Dendritic cell treated with granulocyte-macrophage colony-stimulating factor and Interleukin-4, amounts not matched to agents 40 ng/mL and 50 ng/mL, for 4 days (primary cell): ENCODE data around the gene HEPN1.

ENCODE experiments used
- H3K27ac Mint-ChIP-seq: one replicate; pipeline ENCODE4 v1.8.0; 2022; ENCODE audit warnings: mild to moderate bottlenecking, mixed read lengths
- H3K27me3 Mint-ChIP-seq: one replicate; pipeline ENCODE4 v1.8.0; 2022; ENCODE audit warnings: mild to moderate bottlenecking, mixed read lengths
- H3K36me3 Mint-ChIP-seq: one replicate; pipeline ENCODE4 v1.8.0; 2022; ENCODE audit warnings: low read depth, mixed read lengths
- H3K4me1 Mint-ChIP-seq: one replicate; pipeline ENCODE4 v1.8.0; 2022; ENCODE audit warnings: low read depth, mixed read lengths
- H3K4me3 Mint-ChIP-seq: one replicate; pipeline ENCODE4 v1.8.0; 2022; ENCODE audit warnings: mild to moderate bottlenecking, moderate library complexity, mixed read lengths
- H3K9me3 Mint-ChIP-seq: one replicate; pipeline ENCODE4 v1.8.0; 2022; ENCODE audit warnings: mixed read lengths
- intact Hi-C: fragments of 100-400 bp; cut with micrococcal nuclease; formaldehyde crosslinking; loops from one replicate; pipeline ENCODE4 v1.15.0; 2022

HEPN1 gene

GRCh38 chr11:124878759-124879492 lies 40.1 kb upstream of the HEPN1 start:
- Mint-ChIP-seq H3K36me3 (no peaks in the 10 kb centered on the region), H3K9me3 (no peaks in the 10 kb centered on the region), H3K27ac (no peak overlapping the region), H3K4me1 (peaks cover 57% of the 10 kb centered on the region), H3K4me3 (no peak overlapping the region), H3K27me3 (peaks cover 43% of the 10 kb centered on the region)
- intact Hi-C loops: loop anchor here (5.0 kb wide), 1 partner anchor 73 kb away; the partner anchor contains the start of gene CCDC15

- intact Hi-C loops: loop anchor here (5.0 kb wide), 1 partner anchor 73 kb away; the partner anchor contains the start of gene CCDC15
- no peaks in the 10 kb centered on the region for H3K9me3 Mint-ChIP-seq
- no peak overlapping the region for H3K27ac Mint-ChIP-seq
- H3K27me3 Mint-ChIP-seq: peaks cover 38% of the 10 kb centered on the region
- H3K4me1 Mint-ChIP-seq: peaks cover 54% of the 10 kb centered on the region
- no peaks in the 10 kb centered on the region for H3K36me3 Mint-ChIP-seq
- H3K4me3 Mint-ChIP-seq: no peak overlapping the region
These were observed 39.4 kb upstream of the HEPN1 start for GRCh38 chr11:124879493-124880289.

GRCh38 chr11:124880290-124880611 lies 38.8 kb upstream of the HEPN1 start:
- Mint-ChIP-seq H3K27ac (no peak overlapping the region), H3K4me3 (no peak overlapping the region), H3K4me1 (peaks cover 48% of the 10 kb centered on the region), H3K27me3 (peaks cover 35% of the 10 kb centered on the region), H3K9me3 (no peaks in the 10 kb centered on the region), H3K36me3 (no peaks in the 10 kb centered on the region)
- intact Hi-C loops: no loop called here

GRCh38 chr11:124880958-124881357 lies 38.1 kb upstream of the HEPN1 start:
- Mint-ChIP-seq H3K27ac (no peak overlapping the region), H3K36me3 (no peaks in the 10 kb centered on the region)
- intact Hi-C loops: no loop called here

GRCh38 chr11:124882339-124883071 lies 36.5 kb upstream of the HEPN1 start:
- Mint-ChIP-seq H3K36me3 (no peaks in the 10 kb centered on the region), H3K4me1 (peaks cover 33% of the 10 kb centered on the region), H3K4me3 (no peak overlapping the region), H3K9me3 (no peaks in the 10 kb centered on the region), H3K27ac (no peak overlapping the region), H3K27me3 (peaks cover 27% of the 10 kb centered on the region)
- intact Hi-C loops: no loop called here

More at GRCh38 chr11:124880958-124881357, 38.1 kb upstream of the HEPN1 start:
- peaks cover 28% of the 10 kb centered on the region for H3K27me3 Mint-ChIP-seq
- H3K4me3 Mint-ChIP-seq: no peak overlapping the region
- peaks cover 41% of the 10 kb centered on the region for H3K4me1 Mint-ChIP-seq
- H3K9me3 Mint-ChIP-seq: no peaks in the 10 kb centered on the region

- intact Hi-C loops: no loop called here
- Mint-ChIP-seq H3K36me3 (no peaks in the 10 kb centered on the region), H3K4me1 (peaks cover 33% of the 10 kb centered on the region), H3K4me3 (no peak overlapping the region), H3K27ac (no peak overlapping the region), H3K9me3 (no peaks in the 10 kb centered on the region), H3K27me3 (peaks cover 17% of the 10 kb centered on the region)
These were observed 34.7 kb upstream of the HEPN1 start for GRCh38 chr11:124884340-124884739.

- Mint-ChIP-seq H3K27ac (no peak overlapping the region), H3K4me1 (peaks cover 33% of the 10 kb centered on the region), H3K9me3 (no peaks in the 10 kb centered on the region), H3K4me3 (no peak overlapping the region), H3K27me3 (peaks cover 14% of the 10 kb centered on the region), H3K36me3 (no peaks in the 10 kb centered on the region)
- intact Hi-C loops: no loop called here
These were observed 34.1 kb upstream of the HEPN1 start for GRCh38 chr11:124884869-124885479.

- peaks cover 38% of the 10 kb centered on the region for H3K4me1 Mint-ChIP-seq
- H3K9me3 Mint-ChIP-seq: no peaks in the 10 kb centered on the region
- H3K27ac Mint-ChIP-seq: peak overlapping the region; percentile 21
- intact Hi-C loops: no loop called here
- no peak overlapping the region for H3K4me3 Mint-ChIP-seq
- no peaks in the 10 kb centered on the region for H3K36me3 Mint-ChIP-seq
- peaks cover 10% of the 10 kb centered on the region for H3K27me3 Mint-ChIP-seq
These were observed 32.6 kb upstream of the HEPN1 start for GRCh38 chr11:124886476-124886875.

GRCh38 chr11:124886978-124887666 lies 31.9 kb upstream of the HEPN1 start:
- Mint-ChIP-seq H3K4me1 (peaks cover 45% of the 10 kb centered on the region), H3K27me3 (peaks cover 10% of the 10 kb centered on the region), H3K9me3 (no peaks in the 10 kb centered on the region), H3K27ac (peak overlapping the region; percentile 21), H3K36me3 (no peaks in the 10 kb centered on the region), H3K4me3 (no peak overlapping the region)
- intact Hi-C loops: no loop called here

GRCh38 chr11:124887667-124888013 lies 31.4 kb upstream of the HEPN1 start:
- H3K36me3 Mint-ChIP-seq: no peaks in the 10 kb centered on the region
- no peak overlapping the region for H3K27ac Mint-ChIP-seq
- peaks cover 10% of the 10 kb centered on the region for H3K27me3 Mint-ChIP-seq
- intact Hi-C loops: no loop called here
- H3K4me1 Mint-ChIP-seq: peaks cover 50% of the 10 kb centered on the region
- no peak overlapping the region for H3K4me3 Mint-ChIP-seq
- no peaks in the 10 kb centered on the region for H3K9me3 Mint-ChIP-seq

- Mint-ChIP-seq H3K27me3 (peaks cover 10% of the 10 kb centered on the region), H3K4me1 (peaks cover 60% of the 10 kb centered on the region), H3K27ac (peak overlapping the region; percentile 85), H3K36me3 (no peaks in the 10 kb centered on the region), H3K9me3 (no peaks in the 10 kb centered on the region), H3K4me3 (peak overlapping the region; percentile 59)
- intact Hi-C loops: loop anchor here (1.0 kb wide), 1 partner anchor 13 kb away; no protein-coding TSS in a partner anchor
These were observed 29.6 kb upstream of the HEPN1 start for GRCh38 chr11:124889191-124890091.

- no peaks in the 10 kb centered on the region for H3K9me3 Mint-ChIP-seq
- no peaks in the 10 kb centered on the region for H3K36me3 Mint-ChIP-seq
- peaks cover 5% of the 10 kb centered on the region for H3K27me3 Mint-ChIP-seq
- intact Hi-C loops: no loop called here
- H3K27ac Mint-ChIP-seq: peak overlapping the region; percentile 85
- H3K4me3 Mint-ChIP-seq: no peak overlapping the region
- H3K4me1 Mint-ChIP-seq: peaks cover 60% of the 10 kb centered on the region
These were observed 28.9 kb upstream of the HEPN1 start for GRCh38 chr11:124890151-124890550.
